ENCODE measurements around the gene RPUSD1.
"Not testable (repeated sequence)": the region's sequence is repeated elsewhere in the genome, so short reads cannot be mapped to it uniquely, and the experiment has no call there.

RPUSD1 gene

DNA sequence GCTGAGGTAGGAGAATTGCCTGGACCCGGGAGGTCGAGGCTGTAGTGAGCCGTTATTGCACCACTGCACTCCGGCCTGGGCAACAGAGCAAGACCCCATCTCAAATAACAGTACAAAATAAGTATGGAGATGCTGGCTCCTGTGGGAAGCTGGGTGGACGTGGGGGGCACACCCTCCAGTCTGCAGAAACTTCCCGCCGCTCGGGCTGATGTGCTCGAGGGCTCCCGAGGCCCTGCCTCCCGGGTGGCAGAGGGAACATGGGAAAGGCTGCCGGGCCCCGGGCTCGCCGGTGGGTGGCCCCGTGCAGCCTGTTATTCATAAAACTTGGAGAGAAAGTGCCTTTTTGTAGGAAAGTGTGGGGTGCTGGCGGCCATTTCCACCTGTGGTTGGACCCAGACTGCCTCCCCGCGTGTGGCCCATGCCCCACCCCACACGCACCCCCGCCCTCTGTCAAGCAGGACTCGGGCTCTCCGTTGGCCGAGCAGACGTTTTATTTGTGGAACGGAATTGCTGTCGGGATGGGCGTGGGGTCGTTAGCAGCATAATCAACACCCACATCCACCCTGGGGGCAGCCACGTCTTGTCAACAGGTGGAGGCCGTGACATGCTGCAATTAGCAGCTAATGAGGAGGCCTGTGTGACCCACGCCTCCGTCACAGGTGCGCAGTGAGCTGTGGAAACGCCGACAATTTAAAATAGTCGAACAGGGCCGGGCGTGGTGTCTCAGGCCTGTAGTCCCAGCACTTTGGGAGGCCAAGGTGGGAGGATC is 40.0 kb downstream of the RPUSD1 start:
- DNase-seq (ENCODE audit: low read depth): no peak

DNA sequence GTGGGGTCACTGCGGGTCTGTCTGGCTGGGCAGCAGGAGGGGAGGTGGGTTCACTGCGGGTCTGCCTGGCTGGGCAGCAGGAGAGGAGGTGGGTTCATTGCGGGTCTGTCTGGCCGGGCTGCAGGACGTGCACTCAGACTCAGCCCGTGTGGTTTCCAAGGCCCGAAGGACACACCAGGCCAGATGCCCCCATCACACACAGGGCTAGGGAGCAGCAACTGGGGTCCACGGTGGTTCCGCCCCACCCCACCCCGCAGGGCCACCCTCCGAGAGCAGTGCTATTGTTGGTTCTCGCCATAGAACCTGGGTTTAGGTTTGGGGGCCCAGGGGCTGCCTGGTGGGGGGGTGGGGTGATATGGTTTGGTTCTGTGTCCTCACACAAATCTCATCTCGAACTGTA is 41.5 kb downstream of the RPUSD1 start:
- DNase-seq (ENCODE audit: low read depth): no peak

DNA sequence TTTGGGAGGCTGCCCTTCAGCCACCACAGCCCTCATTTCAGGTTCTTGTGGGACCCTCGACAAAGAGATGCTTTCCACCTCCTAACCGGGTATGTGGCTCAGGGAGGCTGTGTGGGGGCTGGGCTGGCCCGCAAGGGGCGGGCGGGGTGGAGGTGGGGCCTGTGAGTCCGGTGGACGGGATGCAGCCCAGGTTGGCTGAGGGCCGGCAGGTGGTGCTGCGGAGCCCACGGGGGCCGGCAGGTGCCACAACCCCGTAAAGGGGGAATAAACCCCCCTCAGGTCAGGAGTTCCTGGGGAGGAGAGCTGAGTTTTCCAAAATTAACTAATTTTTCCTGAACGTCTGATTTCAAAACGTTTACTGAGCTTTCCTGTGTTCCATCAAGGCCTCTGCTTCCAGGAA is 42.4 kb downstream of the RPUSD1 start:
- no peak for DNase-seq (ENCODE audit: low read depth)

DNA sequence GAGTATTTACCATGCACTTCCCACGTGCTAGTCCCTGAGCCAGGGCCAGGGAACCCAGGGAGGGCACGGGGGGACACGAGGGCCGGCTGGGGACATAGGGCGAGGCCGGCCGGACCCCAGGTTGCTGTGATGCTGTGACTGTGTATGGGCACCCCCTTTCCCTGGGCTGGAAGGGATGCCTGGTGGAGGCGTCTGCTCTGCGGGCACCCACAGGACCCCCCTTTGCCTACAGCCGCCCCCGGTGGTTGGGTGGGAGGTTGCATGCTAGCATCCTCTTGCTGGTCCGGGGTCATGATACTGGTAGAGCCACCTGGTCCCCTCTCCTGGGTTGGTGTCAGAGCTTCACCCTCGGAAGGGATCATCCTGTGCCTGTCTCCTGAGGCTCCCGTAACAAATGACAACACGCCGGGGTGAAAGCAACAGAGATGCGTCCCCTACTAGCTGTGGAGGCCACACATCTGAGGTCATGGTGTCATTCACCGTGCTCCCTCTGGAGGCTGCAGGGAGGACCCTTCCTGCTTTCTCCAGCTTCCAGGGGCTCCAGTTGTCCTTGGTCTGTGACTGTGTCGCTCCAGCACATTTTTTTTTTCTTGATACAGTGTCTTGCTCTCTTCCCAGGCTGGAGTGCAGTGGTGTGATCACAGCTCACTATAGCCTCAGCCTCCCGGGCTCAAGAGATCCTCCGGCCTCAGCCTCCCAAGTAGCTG is 44.2 kb downstream of the RPUSD1 start:
- no peak for DNase-seq (ENCODE audit: low read depth)

DNA sequence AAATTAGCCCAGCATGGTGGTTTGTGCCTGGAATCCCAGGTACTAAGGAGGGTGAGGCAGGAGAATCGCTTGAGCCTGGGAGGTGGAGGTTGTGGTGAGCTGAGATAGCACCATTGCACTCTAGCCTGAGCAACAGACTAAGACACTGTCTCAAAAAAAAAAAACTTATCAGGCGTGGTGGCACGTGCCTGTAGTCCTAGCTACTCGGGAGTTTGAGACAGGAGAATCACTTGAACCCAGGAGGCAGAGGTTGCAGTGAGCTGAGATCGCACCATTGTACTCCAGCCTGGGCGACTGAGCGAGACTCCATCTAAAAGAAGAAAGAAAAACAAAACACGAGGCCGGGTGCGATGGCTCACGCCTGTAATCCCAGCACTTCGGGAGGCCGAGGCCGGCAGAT is 45.3 kb downstream of the RPUSD1 start:
- not testable (repeated sequence) for DNase-seq (ENCODE audit: low read depth)

DNA sequence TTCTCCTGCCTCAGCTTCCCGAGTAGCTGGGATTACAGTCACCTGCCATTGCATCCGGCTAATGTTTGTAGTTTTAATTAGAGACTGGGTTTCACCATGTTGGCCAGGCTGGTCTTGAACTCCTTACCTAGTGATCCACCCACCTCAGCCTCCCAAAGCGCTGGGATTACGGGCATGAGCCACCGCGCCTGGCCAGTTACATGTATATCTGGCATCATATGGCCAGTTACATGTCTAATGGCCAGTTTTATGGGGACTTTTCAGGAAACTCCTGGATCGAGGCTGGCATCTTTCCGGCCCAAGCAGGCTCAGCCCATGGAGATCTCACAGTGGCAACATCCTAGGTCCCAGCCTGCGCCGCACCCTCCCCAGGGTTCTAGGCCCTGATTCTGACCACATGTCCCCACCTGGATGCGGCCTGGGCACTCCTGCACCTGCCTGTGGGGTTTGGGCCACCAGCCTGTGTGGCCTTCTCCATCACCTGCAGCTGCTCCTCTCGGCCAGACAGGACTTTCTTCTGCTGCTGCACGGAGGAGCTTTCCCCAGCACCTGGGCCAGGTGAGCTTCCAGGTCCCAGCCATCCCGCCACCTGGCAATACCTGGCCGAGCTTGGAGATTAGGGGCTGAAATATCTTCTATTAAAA is 46.1 kb downstream of the RPUSD1 start:
- DNase-seq (ENCODE audit: low read depth): no peak

DNA sequence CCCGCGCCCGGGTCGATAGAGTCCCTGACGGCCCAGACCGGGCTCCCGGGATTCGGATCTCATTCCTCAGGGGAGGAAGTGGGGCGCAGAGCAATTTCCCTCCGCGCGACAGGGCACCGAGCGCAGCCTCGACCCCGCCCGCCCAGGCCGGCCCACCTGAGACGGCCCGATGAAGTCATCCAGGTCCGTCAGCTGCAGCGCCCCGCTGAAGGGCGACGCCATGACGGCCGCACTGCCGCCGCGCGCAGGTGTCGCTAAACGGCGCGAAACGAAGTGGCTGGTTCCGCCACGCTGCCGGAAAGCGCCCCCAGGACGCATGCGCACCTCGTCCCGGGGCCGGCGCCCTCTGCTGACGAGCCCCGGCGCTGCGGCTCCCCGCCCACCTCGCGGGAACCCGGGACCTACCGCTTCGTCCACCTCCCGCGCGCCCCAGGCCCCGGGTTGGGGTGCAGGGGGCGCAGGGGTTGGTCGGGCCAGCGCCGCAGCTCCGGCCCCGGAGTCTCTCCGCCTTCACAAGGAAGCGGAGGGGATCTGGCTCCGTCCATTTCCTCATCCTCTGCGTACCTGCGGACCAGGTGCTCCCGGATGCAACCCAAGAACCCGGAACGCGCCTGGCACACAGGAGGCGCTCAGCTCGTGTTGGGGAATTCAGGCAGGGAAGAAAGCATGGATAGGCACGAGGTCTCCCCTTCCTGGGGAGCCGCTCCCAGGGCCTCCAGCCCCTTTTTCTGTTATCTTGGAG is 47.2 kb downstream of the RPUSD1 start, which contains the start of gene CIAO3:
Gene CIAO3 (minus strand): TSS at position 234 of the 742 bp plus-strand sequence. CDS start 12 bp downstream, at position 222.
- peak; percentile 34 for DNase-seq (ENCODE audit: low read depth)

DNA sequence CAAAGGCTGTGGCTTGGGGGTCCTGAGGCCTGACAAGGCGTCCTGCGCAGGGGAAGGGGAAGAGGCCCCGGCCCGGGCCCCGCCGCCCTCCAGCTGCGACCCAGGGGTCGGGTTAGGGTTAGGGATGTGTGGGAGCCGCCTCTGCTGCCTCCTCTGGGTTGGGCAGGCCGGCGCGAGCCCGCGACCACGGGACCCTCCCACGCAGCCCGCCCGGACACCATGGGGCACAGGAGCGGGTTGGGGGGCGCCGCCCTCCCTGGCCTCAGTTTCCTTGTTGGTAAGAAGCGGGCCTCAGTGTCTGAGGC is 47.8 kb downstream of the RPUSD1 start:
- DNase-seq (ENCODE audit: low read depth): no peak

DNA sequence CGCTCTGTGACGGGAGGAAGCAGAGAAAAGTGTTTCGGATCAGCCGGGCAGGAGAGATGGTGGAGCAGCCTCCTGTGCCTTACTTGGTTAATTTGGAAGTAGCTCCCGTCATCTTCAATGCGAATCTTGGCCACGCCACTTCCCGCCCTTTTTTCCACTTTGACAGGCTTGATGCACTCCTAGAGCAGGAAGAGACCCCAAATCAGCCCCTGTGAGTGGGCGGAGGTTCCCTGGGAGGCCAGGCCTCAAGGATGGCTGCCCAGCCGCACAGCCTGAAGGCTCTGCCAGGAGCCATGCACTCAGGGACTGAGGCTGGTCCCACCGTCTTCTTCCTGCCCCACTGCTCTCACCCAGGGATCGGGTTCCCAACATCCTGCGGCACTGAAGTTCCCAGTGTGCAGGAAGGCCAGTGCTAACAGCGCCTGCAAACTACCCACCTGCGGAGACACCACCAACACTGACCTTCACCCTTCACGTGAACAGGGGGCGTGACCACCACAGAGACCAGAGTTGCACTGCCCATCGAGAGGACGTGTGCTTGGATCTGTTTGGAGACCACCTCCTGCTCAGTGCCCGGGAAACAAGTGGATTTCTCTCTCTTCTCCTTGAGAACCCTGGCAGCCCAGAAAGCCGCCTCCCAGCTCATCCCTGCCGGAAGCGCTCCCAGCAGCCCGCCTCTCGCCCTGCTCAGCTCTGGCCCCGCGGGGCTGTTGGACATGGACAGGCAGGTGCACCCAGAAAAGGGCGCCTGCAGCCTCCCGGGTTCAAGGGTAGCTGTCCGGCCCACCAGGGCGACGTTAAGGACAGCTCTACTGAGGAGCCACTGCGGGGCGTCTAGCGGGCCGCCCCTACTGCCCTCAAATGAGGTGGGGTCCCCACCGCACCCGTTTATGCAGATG is 48.4 kb downstream of the RPUSD1 start:
- no peak for DNase-seq (ENCODE audit: low read depth)

DNA sequence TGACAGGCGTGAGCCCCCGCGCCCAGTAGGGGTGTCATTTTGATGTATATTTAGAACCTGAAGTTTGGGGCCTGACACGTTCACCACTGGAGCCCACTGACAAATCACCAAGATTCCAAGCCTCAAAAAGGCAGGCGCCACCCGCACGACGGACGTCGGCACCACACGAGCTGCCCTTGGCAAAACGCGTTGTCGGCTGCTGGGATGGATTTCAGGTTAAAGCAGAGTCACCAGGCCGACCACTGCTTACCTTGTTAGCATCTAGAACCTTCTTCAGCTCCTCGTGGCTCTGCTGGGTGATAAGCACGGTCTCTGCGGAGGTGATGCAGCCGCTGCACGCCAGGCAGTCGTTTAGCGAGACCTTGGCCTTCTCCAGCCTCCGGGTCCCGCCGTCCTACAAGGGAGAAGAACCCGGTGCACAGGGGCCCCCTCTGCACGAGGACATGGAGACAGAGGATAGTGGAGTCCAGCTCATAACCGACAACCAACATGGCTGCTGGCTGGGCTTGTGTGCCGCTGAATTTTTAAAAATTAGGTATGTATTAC is 51.2 kb downstream of the RPUSD1 start:
- no peak for DNase-seq (ENCODE audit: low read depth)

DNA sequence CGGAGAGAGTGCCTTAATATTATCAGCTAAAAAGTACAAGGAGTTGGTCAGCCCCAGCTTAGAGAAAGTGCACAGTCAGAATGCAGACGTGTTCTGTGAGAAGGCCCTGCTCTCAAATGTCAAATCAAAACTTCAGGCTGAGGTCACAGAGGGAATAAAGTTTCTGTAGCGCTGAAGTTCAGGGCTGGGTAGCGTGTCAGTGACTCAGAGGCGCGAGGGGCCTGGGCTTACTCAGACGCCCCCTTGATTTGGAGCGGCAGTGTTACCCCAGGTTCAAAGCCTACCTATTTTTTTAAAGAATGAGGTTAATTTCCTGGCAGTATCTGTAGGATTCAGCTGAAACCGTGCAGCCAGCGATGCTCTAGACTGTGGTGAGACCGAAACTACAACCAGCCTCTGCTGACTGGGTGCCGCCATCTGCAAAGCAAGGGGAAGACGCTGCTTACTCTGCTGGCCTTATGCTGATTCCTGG is 52.2 kb downstream of the RPUSD1 start:
- no peak for DNase-seq (ENCODE audit: low read depth)

DNA sequence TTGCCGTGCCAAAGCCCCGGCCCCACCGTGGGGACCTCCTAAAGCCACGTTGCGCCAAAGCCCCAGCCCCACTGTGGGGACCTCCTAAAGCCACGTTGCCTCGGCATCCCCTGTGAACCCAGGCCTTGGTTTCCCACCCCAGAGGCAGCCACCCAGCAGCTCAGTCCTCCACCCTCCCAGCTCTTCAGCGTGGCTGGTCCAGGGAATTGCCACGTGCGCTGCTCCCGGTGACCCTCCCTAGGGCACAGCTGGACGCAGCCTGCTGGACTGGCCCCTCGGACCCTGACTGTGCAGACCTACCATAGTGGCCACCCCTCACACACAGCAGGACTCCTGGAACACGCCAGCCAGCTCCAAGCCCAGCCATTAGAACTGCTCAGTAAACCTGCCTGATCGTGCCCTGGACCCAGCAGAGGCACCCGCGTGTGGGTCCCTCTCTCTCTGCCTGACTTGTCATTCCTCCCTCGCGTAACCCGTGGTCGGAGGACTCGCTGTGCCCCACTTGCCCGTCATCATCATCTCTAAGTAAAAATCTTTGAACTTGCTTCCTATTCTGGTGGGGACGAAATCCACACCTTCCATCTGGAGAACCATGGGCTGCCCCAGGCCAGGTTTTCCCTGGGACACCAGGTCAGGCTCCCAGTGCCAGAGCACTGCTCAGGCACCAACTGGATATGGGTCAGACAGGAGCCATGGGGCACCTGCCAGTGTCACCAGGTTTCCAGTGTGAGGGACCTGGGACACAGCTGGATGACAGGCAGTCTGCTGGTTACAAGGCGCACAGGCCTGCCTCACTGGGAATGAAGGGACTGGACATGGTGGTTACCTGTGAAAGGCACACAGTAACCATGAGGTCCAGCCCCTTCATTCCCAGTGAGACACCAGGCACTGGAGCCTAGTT is 53.0 kb downstream of the RPUSD1 start:
- DNase-seq (ENCODE audit: low read depth): no peak

Measured in GM04503 (cell line).